Liver (tissue), 9 donors: ENCODE data around the gene VIPR2. TPM values are rescaled to one million over a fixed set of nuclear protein-coding genes. Genes with fewer than 3 reads are reported as not detected.

Experiments
- DNase-seq: peaks from one replicate; pipeline ENCODE4 v3.0.0-alpha.2; 2017; ENCODE audit warnings: low spot score
- H3K27ac ChIP-seq, 2 donors: one replicate each; pipeline ENCODE4 v1.7.0; 2013; ENCODE audit warnings: inconsistent platforms in 2 of 2, low read length in 2 of 2, control low read depth in 1 of 2, low read depth in 1 of 2, mild to moderate bottlenecking in 1 of 2
- H3K27me3 ChIP-seq, 4 donors: one replicate each; pipeline versions ENCODE4 v1.6.1 to v1.7.0; 2013; ENCODE audit warnings: low read length in 3 of 4, inconsistent platforms in 1 of 4, mild to moderate bottlenecking in 1 of 4, moderate library complexity in 1 of 4; ENCODE audit not compliant: control insufficient read depth in 4 of 4, insufficient read depth in 4 of 4
- H3K36me3 ChIP-seq, 4 donors: one replicate each; pipeline versions ENCODE4 v1.6.1 to v1.7.0; 2013; ENCODE audit warnings: low read length in 3 of 4, mild to moderate bottlenecking in 3 of 4, low read depth in 1 of 4, moderate library complexity in 1 of 4; ENCODE audit not compliant: control insufficient read depth in 4 of 4, insufficient read depth in 3 of 4
- H3K4me1 ChIP-seq, 4 donors: one replicate each; pipeline versions ENCODE4 v1.6.1 to v1.7.0; 2013; ENCODE audit warnings: low read length in 3 of 4, mild to moderate bottlenecking in 3 of 4, moderate library complexity in 1 of 4; ENCODE audit not compliant: control insufficient read depth in 4 of 4, insufficient read depth in 4 of 4
- H3K4me3 ChIP-seq, 3 donors: one replicate each; pipeline versions ENCODE4 v1.6.1 to v1.7.0; 2013; ENCODE audit warnings: low read length in 3 of 3, control low read depth in 1 of 3, low read depth in 1 of 3, mild to moderate bottlenecking in 1 of 3
- H3K9ac ChIP-seq, 2 donors: one replicate each; pipeline ENCODE4 v1.7.0; 2013; ENCODE audit warnings: low read length in 2 of 2, mild to moderate bottlenecking in 2 of 2, moderate library complexity in 2 of 2, control low read depth in 1 of 2, low read depth in 1 of 2
- H3K9me3 ChIP-seq, 4 donors: one replicate each; pipeline versions ENCODE4 v1.6.1 to v1.7.0; 2013; ENCODE audit warnings: low read length in 3 of 4; ENCODE audit not compliant: control insufficient read depth in 4 of 4
- EGR1 ChIP-seq, 2 donors: IDR thresholded peaks; 2 replicates each; pipeline ENCODE4 v1.6.1; 2016 to 2018; ENCODE audit warnings: antibody characterized with exemption in 2 of 2, low read depth in 2 of 2
- FOXA1 ChIP-seq: IDR thresholded peaks from 2 replicates; pipeline ENCODE4 v1.6.1; 2016; ENCODE audit warnings: antibody characterized with exemption
- HNF4A ChIP-seq, 2 donors: conservative IDR thresholded peaks; 2 replicates each; pipeline ENCODE4 v1.6.1; 2016; ENCODE audit warnings: antibody characterized with exemption in 2 of 2, mild to moderate bottlenecking in 2 of 2
- MAX ChIP-seq: IDR thresholded peaks from 2 replicates; pipeline ENCODE4 v1.6.1; 2016; ENCODE audit warnings: antibody characterized with exemption
- NR2F2 ChIP-seq: IDR thresholded peaks from 2 replicates; pipeline ENCODE4 v1.6.1; 2016; ENCODE audit warnings: antibody characterized with exemption
- REST ChIP-seq: IDR thresholded peaks from 2 replicates; pipeline ENCODE4 v1.6.1; 2016; ENCODE audit warnings: antibody characterized with exemption, mild to moderate bottlenecking
- RXRA ChIP-seq, 2 donors: IDR thresholded peaks; 2 replicates each; pipeline ENCODE4 v1.6.1; 2017 to 2018; ENCODE audit warnings: antibody characterized with exemption in 2 of 2, mild to moderate bottlenecking in 1 of 2
- YY1 ChIP-seq: IDR thresholded peaks from 2 replicates; pipeline ENCODE4 v1.6.1; 2016; ENCODE audit warnings: antibody characterized with exemption, mild to moderate bottlenecking
- ZBTB33 ChIP-seq: IDR thresholded peaks from 2 replicates; pipeline ENCODE4 v1.6.1; 2016; ENCODE audit warnings: antibody characterized with exemption
- WGBS: extraction: QIAGEN DNeasy Blood & Tissue Kit; methylation state at CpG from one replicate; pipeline ENCODE4 v1.1.7; 2013; 5-methylcytosine and 5-hydroxymethylcytosine counted together
- polyA plus RNA-seq, 2 donors: library from polyadenylated mRNA; stranded (reverse) in 1 of 2; unstranded in 1 of 2; fragments of 200-250 nt in 1 of 2; fragments of >200 nt in 1 of 2; fragmentation: Nextera tagmentation in 1 of 2; extraction: Ambion mirVana in 1 of 2; gene quantifications; one replicate each; pipeline versions ENCODE4 v1.2.1 to v1.2.3, GENCODE V29; 2013 to 2015
- total RNA-seq, 2 donors: library from RNA; depleted of rRNA; stranded (reverse); fragments of >200 nt; gene quantifications; one replicate each; pipeline ENCODE4 v1.2.3, GENCODE V29; 2014
- donor health status: healthy.
- donor health status: healthy.
- donor health status: healthy.
- donor health status: healthy.
- donor health status: healthy.

The VIPR2 gene
- total and polyA plus RNA-seq, 4 donors, result 0.05 to 0.17 (median 0.10) TPM; not detected in 1

- H3K4me1 ChIP-seq, result no peaks in the 10 kb centered on the region
- DNase-seq, result no peak
- H3K27ac ChIP-seq, result no peak overlapping the region
- no peaks in the 10 kb centered on the region for H3K9me3 ChIP-seq
- 51% methylated on average over 24 of the region's 24 CpGs for WGBS
- peak; percentile 42 to 45 for TF ChIP-seq RXRA (IDR thresholded peaks at IDR 0.05)
- peak; percentile 97 for TF ChIP-seq NR2F2
- TF ChIP-seq HNF4A (conservative IDR thresholded peaks at IDR 0.05), result no peak
- TF ChIP-seq FOXA1, result no peak
- no peaks in the 10 kb centered on the region for H3K36me3 ChIP-seq
- no peak overlapping the region for H3K4me3 ChIP-seq
- H3K27me3 ChIP-seq, result no peaks in the 10 kb centered on the region
- H3K9ac ChIP-seq, result no peak overlapping the region
These were observed 128.9 kb downstream of the VIPR2 start for GRCh38 chr7:159015454-159016410.

- Histone ChIP-seq H3K27ac (no peak overlapping the region), H3K9ac (no peak overlapping the region), H3K4me1 (no peaks in the 10 kb centered on the region), H3K9me3 (no peaks in the 10 kb centered on the region), H3K4me3 (no peak overlapping the region), H3K27me3 (no peaks in the 10 kb centered on the region), H3K36me3 (no peaks in the 10 kb centered on the region)
- 86% methylated on average over 6 of the region's 6 CpGs for WGBS
- DNase-seq, result no peak
- no peak for TF ChIP-seq YY1
- TF ChIP-seq REST, result no peak
- no peak for TF ChIP-seq EGR1 (IDR thresholded peaks at IDR 0.05; ENCODE audit: low read depth in 2 of 2)
- no peak for TF ChIP-seq ZBTB33
- no peak for TF ChIP-seq MAX
- TF ChIP-seq RXRA (IDR thresholded peaks at IDR 0.05), result no peak
These were observed 129.6 kb downstream of the VIPR2 start for GRCh38 chr7:159015081-159015453.
